Measurements from ENCODE around the gene TIMM29. TPM values are rescaled to one million over a fixed set of nuclear protein-coding genes. Genes with fewer than 3 reads are reported as not detected.
A peak's percentile ranks its signal among the peaks of the same experiment; 100 is the strongest.
"Not testable (repeated sequence)": the region's sequence is repeated elsewhere in the genome, so short reads cannot be mapped to it uniquely, and the experiment has no call there.

The TIMM29 gene
- total RNA-seq, 2 donors from 2014 or later: 20.0 to 26.8 TPM

DNA sequence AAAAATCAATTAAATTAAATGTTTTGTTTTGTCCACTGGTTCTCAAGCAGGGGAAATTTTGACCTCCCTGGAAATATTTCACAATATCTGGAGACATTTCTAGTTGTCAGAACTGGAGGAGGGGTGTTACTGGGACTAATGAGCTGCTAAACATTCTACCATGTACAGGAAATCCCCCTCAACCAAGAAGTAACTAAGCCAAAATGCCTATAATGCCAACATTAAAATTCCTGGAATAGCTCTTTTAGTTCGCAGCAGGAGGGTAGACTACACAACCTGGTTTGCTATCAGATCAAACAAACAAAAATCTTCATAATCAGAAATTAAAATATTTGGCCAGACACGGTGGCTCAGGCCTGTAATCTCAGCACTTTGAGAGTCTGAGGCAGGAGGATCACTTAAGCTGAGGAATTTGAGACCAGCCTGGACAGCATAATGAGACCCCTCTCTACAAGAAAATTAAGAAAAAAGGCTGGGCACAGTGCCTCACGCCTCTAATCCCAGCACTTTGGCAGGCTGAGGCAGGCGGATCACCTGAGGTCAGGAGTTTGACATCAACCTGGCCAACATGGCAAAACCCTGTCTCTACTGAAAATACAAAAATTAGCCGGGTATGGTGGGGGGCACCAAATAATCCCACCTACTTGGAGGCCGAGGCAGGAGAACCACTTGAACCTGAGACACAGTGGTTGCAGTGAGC, 18.5 kb downstream of the TIMM29 start:
- no peaks in the 10 kb centered on the region for H3K27me3 ChIP-seq (ENCODE audit: control insufficient read depth, insufficient read depth, low read length, poor library complexity, severe bottlenecking)
- Mint-ChIP-seq H3K4me1 (peaks cover 4% of the 10 kb centered on the region), H3K27ac (no peak overlapping the region), H3K36me3 (ENCODE audit: low read depth) (no peaks in the 10 kb centered on the region), H3K27me3 (ENCODE audit: insufficient read depth) (no peaks in the 10 kb centered on the region), H3K9me3 (no peaks in the 10 kb centered on the region), H3K4me3 (no peak overlapping the region)
- TF ChIP-seq, protein P1, sequence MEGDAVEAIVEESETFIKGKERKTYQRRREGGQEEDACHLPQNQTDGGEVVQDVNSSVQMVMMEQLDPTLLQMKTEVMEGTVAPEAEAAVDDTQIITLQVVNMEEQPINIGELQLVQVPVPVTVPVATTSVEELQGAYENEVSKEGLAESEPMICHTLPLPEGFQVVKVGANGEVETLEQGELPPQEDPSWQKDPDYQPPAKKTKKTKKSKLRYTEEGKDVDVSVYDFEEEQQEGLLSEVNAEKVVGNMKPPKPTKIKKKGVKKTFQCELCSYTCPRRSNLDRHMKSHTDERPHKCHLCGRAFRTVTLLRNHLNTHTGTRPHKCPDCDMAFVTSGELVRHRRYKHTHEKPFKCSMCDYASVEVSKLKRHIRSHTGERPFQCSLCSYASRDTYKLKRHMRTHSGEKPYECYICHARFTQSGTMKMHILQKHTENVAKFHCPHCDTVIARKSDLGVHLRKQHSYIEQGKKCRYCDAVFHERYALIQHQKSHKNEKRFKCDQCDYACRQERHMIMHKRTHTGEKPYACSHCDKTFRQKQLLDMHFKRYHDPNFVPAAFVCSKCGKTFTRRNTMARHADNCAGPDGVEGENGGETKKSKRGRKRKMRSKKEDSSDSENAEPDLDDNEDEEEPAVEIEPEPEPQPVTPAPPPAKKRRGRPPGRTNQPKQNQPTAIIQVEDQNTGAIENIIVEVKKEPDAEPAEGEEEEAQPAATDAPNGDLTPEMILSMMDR (conservative IDR thresholded peaks at IDR 0.05): no peak
- no peak overlapping the region for H3K27ac ChIP-seq (ENCODE audit: low read depth, low read length)
- WGBS, 2 experiments (ENCODE audit: insufficient coverage in 1 of 2, insufficient read length in 1 of 2): 86 to 94% methylated on average over 4 to 6 of the region's 6 CpGs
- no peaks in the 10 kb centered on the region for H3K9me3 ChIP-seq (ENCODE audit: control insufficient read depth, low read length)
- H3K9ac ChIP-seq (ENCODE audit: extremely low read depth, low read length, poor library complexity, severe bottlenecking): no peak overlapping the region
- DNase-seq: no peak
- H3K4me3 ChIP-seq (ENCODE audit: low read length): no peak overlapping the region
- H3K36me3 ChIP-seq (ENCODE audit: control insufficient read depth, insufficient read depth, low read length): no peaks in the 10 kb centered on the region
- H3K4me1 ChIP-seq (ENCODE audit: control insufficient read depth, insufficient read depth, low read length): no peaks in the 10 kb centered on the region

DNA sequence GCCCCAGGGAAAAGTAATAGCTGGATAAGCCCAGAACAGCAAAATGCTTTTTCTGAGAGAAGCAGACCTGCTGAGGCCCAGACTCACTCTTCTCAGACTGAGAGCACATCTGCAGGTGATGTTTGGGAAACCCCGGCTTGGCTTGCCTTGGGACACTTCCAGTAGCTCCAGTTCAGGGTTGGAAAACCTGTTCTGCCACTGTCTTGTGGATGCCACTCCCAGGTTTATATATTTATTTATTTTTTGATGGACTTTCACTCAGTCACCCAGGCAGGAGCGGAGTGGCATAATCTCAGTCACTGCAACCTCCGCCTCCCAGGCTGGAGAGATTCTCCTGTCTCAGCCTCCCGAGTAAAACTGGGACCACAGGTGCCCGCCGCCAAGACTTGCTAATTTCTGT, 24.2 kb downstream of the TIMM29 start:
- H3K4me3 Mint-ChIP-seq: no peak overlapping the region
- 93 to 100% methylated on average over 3 to 6 of the region's 6 CpGs for WGBS, 2 experiments (ENCODE audit: insufficient coverage in 1 of 2, insufficient read length in 1 of 2)
- Histone ChIP-seq H3K9me3 (ENCODE audit: control insufficient read depth, low read length) (no peaks in the 10 kb centered on the region), H3K4me3 (ENCODE audit: low read length) (no peak overlapping the region), H3K4me1 (ENCODE audit: control insufficient read depth, insufficient read depth, low read length) (no peaks in the 10 kb centered on the region), H3K27me3 (ENCODE audit: control insufficient read depth, insufficient read depth, low read length, poor library complexity, severe bottlenecking) (no peaks in the 10 kb centered on the region), H3K27ac (ENCODE audit: low read depth, low read length) (no peak overlapping the region), H3K36me3 (ENCODE audit: control insufficient read depth, insufficient read depth, low read length) (no peaks in the 10 kb centered on the region), H3K9ac (ENCODE audit: extremely low read depth, low read length, poor library complexity, severe bottlenecking) (no peak overlapping the region)
- no peak overlapping the region for H3K27ac Mint-ChIP-seq
- no peaks in the 10 kb centered on the region for H3K27me3 Mint-ChIP-seq (ENCODE audit: insufficient read depth)
- H3K36me3 Mint-ChIP-seq (ENCODE audit: low read depth): no peaks in the 10 kb centered on the region
- H3K4me1 Mint-ChIP-seq: no peaks in the 10 kb centered on the region
- TF ChIP-seq, protein P1 (conservative IDR thresholded peaks at IDR 0.05): no peak
- no peak for DNase-seq
- H3K9me3 Mint-ChIP-seq: no peaks in the 10 kb centered on the region

DNA sequence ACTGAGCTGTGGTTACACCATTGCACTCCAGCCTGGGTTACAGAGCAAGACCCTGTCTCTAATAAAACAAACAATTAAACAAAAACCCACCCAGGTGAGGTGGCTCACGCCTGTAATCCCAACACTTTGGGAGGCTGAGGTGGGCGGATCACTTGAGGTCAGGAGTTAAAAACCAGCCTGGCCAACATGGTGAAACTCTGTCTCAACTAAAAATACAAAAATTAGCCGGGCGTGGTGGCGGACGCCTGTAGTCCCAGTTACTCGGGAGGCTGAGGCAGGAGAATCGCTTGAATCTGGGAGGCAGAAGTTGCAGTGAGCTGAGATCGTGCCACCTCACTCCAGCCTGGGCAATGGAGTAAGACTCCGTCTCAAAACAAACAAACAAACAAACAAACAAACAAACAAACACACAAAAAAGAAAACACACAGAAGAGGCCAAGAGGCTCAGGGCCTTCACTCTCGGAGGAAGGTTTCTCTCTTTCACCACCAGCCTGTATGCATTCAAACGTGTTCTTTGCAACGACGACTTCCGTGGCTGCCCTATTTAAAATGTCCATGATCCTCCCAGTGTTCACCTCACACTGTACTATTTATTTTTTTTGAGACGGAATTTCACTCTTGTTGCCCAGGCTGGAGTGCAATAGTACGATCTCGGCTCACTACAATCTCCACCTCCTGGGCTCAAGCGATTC, 30.8 kb downstream of the TIMM29 start:
- H3K27me3 Mint-ChIP-seq (ENCODE audit: insufficient read depth); H3K9me3 Mint-ChIP-seq; H3K9me3 ChIP-seq (ENCODE audit: control insufficient read depth, low read length); H3K27ac ChIP-seq (ENCODE audit: low read depth, low read length); H3K4me1 Mint-ChIP-seq; H3K4me1 ChIP-seq (ENCODE audit: control insufficient read depth, insufficient read depth, low read length); H3K9ac ChIP-seq (ENCODE audit: extremely low read depth, low read length, poor library complexity, severe bottlenecking); H3K27ac Mint-ChIP-seq; H3K27me3 ChIP-seq (ENCODE audit: control insufficient read depth, insufficient read depth, low read length, poor library complexity, severe bottlenecking); H3K36me3 ChIP-seq (ENCODE audit: control insufficient read depth, insufficient read depth, low read length); DNase-seq: not testable (repeated sequence)
- peaks cover 10% of the 10 kb centered on the region for H3K36me3 Mint-ChIP-seq (ENCODE audit: low read depth)
- H3K4me3 ChIP-seq (ENCODE audit: low read length): peak overlapping the region; percentile 83
- 92 to 95% methylated on average over 18 to 19 of the region's 19 CpGs for WGBS, 2 experiments (ENCODE audit: insufficient coverage in 1 of 2, insufficient read length in 1 of 2)
- H3K4me3 Mint-ChIP-seq: peak overlapping the region; percentile 96

Data from endodermal cell (in vitro differentiated cells).